GM21576 (cell line): ENCODE data around the gene TEC.
"Not testable (repeated sequence)": the region's sequence is repeated elsewhere in the genome, so short reads cannot be mapped to it uniquely, and the experiment has no call there.

Experiments used
- ATAC-seq: cut with Tn5 transposase; IDR thresholded peaks from one replicate; pipeline ENCODE4 v1.9.1; 2021; ENCODE audit warnings: mild to moderate bottlenecking, moderate library complexity; ENCODE audit not compliant: unreplicated experiment

The TEC gene

DNA sequence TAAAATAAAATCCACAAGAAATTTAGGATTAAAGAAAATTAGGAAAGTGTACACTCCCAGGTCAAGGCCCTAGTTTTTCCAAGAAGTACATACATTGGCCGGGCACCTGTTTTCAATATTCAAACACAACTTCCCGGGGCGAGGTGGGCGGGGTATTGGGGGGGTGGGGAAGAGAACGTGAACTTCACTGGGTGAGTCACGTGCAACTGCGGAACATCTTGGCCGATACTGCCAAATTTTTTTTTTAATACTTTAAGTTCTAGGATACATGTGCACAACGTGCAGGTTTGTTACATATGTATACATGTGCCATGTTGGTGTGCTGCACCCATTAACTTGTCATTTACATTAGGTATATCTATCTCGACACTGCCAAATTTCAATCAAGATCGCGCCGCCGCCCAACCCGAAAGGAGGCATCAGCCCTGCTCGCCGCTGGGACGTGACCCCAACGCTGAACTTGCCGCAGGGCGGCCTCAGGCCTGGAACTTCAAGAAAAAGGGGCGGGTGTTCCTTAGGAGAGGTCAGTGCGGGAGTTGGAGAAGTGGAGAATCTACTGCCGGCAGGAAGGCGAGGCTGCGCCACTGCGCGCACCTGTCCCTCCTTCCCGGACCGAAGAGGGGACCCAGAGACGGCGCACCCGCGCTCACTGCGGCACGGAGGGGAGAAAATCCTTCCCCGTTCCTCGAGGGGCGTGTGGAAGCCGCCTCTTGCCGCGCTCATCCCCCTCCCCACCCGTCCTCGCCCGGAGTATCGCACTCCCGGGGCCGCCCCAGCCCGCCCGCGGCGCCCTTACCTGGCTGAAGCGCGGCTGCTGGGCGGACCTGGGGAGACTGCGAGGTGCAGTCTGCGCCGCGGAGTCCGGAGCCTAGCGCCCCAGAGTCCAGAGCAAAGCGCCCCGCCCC lies at the start of gene TEC:
Gene TEC, minus strand, starts transcription at position 883 of the 905 bp plus-strand sequence. CDS start 41,224 bp downstream, outside the sequence.
- peak; percentile 25 for ATAC-seq

DNA sequence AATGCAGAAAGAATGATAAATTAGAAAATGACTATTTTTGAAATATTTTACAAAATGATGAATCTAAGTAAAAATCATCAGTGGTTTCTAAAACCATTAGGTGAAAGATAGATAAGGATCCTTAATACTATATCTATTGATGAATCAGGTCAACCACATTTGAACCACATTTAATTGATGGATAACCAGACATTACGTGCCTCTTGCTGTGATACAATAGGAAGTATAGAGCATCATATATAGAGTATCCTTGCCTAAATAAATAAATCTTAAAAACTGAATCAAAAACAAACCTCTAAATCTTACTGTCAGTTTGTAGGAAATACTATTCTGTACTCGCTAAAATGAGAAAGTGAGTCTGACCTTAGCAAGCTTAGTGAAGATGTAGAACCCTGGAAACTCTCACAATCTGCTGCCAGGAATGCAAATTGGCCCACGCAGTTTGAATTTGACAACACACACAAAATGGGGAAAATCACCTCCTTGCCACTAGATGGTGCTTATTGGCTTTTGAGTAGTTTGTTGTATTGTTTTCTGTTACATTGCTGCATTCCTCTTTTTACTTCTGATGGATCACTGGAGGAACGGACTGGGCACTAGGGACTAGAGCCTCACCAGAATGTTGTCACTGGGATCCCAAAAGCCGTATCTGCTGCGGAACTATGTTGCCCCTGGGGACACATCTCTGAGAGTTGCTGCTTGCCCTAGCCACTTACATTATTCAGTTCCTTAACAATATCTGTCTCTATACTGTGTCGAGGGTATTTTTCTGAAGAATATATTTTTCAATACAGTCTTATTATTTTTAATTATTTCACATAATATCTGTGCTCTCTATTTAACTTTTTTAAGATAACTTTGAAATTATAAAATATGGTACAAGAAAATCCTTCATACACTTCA lies 46.3 kb upstream of the TEC start:
- ATAC-seq: peak; percentile 70

DNA sequence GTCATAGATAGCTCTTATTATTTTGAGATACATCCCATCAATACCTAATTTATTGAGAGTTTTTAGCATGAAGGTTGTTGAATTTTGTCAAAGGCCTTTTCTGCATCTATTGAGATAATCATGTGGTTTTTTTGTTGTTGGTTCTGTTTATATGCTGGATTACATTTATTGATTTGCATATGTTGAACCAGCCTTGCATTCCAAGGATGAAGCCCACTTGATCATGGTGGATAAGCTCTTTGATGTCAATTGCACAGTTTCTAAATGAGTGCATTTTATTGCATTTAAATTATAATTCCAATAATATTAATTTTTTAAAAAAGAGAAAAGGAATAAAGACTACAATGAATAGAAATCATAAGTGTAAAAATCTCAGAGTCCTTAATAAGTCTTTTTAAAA lies 45.1 kb upstream of the TEC start:
- not testable (repeated sequence) for ATAC-seq

DNA sequence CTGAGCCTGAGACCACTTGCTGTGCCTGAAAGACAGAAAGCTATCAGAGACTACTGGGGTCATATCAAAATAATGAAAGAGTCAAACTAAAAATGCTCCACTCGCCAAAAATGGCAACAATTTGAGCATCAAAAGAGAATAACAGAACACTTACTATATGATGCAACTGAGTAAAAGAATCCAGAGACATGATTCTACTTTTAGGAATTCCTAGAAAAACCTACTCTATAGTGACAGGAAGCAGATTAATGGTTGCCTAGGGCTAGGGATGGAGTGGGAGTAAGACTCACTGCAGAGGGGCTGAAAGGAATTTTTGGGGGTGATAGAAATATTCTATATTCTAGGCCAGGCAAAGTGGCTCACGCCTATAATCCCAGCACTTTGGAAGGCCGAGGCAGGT lies 42.3 kb upstream of the TEC start:
- no peak for ATAC-seq

DNA sequence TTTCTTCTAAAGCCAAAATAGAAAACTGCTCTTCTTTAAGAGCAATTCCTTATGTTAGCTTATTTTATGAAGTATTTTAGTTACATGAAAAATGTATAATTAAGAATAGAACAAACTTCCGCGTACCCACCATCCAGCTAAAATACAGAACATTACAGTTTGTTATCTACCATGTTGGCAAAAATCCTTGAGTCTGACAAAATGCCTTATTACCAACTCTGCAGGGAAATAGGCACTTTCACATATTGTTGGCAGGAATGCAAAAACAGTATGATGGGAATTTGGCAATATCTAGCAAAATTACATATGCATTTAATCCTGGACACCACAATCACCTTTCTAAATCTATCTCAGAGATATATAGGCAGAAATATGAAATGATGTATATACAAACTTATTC lies 39.3 kb upstream of the TEC start:
- ATAC-seq: no peak

DNA sequence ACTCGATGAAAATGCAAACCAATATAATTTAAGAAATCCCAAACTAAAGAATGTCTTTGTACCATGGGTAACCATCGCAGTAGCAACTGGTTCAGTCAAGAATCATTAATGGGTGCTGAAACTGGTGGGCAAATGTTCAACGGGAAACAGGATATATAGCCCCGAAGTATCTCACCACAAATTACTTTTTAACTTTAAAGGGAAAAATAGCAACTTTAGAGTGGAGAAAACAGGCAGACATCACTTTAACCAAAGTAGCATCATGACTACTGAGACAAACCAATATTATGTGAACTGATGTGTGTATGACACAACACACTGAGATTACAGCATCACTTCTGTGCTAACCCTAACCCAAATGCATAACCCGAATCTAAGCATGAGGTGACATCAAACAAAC lies 37.9 kb upstream of the TEC start:
- no peak for ATAC-seq

DNA sequence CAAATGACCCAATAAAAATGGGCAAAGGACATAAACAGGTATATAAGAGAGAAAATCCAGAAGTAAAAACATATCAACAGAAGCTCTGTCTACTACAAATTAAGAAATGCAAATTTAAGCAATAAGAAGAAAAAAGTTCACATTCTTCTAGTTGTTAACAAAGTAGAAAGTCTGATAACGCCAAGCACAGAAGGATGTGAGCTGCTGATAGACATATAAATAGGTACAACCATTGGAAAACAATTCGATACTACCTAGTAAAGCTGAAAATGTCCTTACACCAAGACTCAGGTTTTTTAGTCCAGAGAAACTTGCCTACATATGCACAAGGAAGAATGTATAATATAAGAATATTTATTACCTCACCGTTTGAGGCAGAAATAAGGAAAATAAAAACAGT lies 35.9 kb upstream of the TEC start:
- ATAC-seq: no peak

DNA sequence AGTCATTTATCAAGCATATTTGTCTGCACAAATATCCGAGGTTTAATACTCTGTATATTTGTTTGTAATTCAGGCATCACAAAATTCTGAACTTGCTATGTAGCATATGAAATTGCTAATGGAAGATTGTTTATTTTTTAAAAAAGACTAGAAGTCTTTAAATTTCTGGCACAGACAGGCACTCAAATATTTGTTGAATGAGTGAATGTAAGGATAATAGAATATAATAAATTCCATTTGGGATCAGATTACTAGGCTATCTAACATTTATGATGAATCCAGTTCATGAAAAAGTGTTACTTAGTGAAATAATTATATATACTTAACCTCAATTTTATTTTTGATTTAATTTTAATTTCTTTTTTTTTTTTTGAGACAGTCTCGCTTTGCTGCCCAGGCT lies 30.4 kb upstream of the TEC start:
- ATAC-seq: no peak

DNA sequence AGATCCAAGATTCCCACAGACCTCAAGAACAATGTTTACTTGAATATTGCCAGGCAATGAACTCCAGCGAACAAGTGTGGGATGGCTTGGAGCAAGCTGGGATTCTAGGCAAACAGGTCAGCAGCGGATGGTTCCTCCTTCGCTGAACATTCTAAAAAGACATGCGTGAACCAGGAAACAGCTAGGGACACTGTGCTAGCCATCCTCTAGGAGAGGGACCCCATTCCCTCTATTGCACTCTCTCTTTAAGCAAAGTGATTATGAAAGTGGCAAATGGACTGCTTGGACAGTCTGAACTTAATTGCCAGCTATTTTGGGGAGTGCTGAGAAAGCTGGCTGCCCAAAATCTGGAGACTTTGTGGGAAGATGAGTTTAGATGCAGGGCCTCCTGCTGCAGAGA lies 29.9 kb upstream of the TEC start:
- ATAC-seq: no peak

DNA sequence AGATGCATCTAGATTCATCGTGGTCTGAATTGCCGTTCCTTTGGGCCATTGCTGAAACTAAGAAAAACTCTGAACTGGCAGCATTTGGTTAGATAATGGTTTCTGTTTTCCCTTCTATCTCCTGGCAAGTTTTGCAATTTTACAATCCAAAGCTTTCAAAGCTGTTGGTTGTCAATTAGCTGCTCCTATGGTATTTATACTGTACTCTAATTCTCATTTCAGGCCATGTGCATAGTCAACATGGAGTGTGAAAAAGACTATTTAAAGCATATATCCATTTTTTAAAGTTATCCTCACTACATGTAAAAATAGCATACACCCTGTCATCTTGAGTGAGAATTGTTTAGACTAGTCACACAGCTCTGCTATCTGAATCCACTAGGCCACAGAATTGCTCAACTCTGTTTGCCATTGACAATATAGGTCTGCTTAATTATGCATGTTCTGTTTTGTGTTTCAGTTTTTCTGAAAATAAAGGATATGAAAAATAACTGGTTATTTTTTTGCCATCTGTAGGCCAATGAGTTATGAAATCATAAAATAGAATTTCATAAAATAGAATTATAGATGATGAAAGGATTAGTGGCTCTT lies 27.7 kb upstream of the TEC start:
- no peak for ATAC-seq

DNA sequence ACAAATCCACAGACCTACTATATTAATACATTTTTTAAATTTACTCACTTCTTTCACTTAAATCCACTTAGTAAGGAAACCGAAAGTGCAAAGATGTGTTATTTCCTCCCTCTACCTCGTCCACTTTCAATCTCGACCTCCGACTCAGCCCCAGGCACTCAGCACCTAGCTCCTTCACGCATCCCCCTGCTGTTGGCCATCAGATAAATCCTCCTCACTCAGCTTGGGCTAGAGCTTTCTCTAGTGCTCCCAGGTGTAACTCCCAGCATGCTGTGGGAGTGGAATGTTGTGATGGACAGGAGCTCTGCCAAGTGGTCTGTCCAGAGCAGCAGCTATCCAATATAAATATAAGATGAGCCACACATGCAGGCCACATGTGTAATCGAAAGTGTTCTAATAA lies 26.7 kb upstream of the TEC start:
- peak; percentile 96 for ATAC-seq

DNA sequence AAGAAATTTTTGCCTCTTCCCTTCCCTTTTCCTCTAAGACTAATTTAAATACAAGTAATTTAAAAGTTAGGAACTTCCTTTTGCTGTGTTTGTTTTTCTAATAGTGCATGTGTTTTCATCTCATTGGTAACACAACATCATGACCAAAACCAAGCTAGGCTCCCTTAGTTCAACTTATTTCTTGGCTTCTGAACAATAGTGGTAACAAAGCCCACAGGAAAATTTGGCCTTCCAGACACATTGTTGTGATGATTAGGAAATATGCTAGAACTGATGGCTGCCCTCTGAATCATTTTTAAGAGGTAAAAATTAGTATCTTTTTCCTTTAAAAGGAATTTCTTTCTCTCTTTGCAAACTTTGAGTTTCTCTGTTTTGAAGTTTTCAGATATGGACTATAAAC lies 25.5 kb upstream of the TEC start:
- no peak for ATAC-seq

DNA sequence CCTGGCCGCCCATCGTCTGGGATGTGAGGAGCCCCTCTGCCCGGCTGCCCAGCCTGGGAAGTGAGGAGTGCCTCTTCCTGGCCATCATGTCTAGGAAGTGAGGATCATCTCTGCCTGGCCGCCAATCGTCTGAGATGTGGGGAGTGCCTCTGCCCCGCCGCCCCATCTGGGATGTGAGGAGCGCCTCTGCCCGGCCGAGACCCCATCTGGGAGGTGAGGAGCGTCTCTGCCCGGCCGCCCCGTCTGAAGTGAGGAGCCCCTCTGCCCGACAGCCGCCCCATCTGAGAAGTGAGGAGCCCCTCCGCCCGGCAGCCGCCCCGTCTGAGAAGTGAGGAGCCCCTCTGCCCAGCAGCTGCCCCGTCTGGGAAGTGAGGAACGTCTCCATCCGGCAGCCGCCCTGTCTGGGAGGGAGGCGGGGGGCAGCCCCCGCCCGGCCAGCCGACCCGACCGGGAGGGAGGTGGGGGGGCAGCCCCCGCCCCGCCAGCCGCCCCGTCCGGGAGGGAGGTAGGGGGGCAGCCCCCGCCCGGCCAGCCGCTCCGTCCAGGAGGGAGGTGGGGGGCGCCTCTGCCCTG lies 22.7 kb upstream of the TEC start:
- ATAC-seq: not testable (repeated sequence)

DNA sequence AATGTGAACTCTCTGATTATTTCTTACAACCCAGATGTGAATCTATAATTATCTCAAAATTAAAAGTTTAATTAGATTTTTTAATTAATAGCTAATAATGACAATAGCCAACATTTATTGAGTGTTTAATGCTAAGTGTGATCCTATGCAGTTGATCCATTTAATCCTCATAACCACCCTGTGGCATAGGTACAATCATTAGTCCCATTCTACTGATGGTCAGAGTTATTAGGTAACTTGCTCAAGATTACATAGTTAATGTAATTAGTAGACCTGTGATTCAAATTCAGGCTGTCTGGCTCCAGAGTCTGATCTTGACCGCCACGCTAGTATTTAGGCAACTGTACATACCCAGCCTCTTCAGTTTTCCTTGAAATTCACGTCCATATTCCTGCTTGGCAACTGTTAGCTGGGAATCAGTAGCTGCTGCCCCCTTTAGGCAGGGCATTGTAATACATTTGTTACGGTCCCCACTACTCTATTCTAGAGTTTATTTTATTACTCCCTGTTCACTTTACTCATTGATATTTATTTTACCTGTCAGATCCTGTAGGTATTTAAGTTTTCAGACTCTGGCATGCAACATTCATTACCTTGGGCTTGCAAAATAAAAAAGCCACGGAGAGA lies 20.6 kb upstream of the TEC start:
- ATAC-seq: no peak

DNA sequence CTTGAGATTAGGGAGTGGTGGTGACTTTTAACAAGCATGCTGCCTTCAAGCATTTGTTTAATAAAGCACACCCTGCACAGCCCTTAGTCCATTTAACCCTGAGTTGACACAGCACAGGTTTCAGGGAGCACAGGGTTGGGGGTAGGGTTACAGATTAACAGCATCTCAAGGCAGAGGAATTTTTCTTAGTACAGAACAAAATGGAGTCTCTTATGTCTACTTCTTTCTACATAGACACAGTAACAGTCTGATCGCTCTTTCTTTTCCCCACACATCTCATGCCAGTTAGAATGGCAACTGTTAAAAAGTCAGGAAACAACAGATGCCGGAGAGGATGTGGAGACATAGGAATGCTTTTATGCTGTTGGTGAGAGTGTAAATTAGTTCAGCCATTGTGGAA lies 16.4 kb upstream of the TEC start:
- not testable (repeated sequence) for ATAC-seq

DNA sequence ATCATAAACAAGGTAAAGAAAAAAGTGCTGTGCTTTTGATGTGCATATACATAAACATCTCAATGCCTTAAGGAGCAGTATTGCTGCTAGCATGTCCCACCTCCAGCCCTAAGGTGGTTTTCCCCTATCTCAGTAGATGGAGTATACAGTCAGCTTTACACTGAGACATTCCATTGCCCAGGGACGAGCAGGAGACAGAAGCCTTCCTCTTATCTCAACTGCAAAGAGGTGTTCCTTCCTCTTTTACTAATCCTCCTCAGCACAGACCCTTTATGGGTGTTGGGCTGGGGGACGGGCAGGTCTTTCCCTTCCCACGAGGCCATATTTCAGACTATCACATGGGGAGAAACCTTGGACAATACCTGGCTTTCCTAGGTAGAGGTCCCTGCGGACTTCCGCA lies 16.0 kb upstream of the TEC start:
- not testable (repeated sequence) for ATAC-seq

DNA sequence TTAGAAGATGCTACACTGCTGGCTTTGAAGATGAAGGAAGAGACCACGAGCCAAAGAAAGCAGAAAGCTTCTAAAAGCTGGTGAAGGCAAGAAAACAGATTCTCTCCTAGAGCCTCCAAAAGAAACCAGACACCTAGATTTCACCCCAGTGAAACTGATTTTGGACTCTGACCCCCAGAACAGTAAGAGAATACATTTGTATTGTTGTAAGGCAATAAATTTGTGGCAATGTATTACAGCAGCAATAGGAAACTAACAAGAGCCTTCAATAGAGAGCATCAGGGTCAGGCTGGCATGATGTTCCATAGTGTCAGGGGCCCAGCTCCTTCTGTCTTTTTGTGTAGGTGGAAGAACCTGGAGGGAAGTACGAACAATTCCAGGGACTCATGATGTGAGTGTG lies 6.0 kb upstream of the TEC start:
- ATAC-seq: no peak

DNA sequence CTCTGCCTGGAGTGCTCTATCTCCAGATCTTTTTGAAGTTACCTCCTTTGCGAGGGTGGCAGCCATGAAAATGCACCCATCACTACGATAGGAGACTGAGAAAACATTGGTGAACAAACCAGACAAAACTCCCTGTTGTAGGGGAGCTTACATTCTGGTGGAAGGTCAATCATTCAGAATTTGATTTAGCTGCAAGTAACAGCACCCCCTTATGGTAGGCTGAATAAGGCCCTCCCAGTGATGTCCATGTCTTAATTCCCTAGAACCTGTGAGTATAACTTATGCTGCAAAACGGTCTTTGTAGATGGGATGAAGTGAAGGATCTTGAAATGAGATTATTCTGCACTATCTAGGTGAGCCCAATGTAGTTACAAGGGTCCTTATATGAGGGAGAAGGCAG lies 5.6 kb upstream of the TEC start:
- ATAC-seq: peak; percentile 41

DNA sequence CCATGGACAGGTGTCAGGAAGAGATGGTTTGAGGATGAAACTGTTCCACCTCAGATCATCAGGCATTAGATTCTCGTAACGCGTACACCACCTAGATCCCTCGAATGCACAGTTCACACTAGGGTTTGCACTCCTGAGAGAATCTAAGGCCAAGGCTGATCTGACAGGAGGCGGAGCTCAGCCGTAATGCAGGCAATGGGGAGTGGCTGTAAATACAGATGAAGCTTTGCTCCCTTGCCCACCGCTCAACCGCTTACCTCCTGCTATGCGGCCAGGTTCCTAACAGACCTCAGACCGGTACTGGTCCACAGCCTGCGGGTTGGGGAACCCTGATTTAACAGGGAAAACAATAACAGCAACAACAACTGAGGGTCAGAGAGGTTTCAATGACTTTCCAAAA lies 2.0 kb upstream of the TEC start:
- no peak for ATAC-seq

DNA sequence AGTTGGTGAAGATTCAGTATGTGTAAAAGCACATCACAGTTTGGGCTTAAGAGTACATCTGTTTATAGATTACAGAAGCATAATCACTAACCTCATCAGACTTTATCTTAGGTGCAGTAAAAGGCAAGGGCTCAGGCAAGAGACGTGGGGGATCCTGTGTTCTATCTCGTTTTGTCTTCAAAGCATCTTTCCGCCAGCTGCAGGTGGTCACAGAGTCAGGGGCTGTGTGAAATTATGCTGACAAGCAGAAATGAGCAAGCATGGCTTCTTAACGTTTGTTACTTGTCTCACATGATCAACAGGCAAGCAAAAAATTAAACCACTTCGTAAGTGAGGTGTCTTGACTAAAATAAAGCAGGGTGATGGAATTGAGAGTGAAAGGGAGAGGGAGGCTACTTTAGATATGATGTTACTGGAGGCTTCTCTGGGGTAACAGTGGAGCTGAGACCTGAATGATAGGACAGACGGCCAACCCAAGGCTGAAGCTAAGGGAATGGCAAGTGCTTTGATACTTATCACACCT lies 1.4 kb upstream of the TEC start:
- no peak for ATAC-seq
